Fibroblast of skin of left biceps (primary cell): ENCODE measurements around the gene ANKRD7.

Experiments
- DNase-seq, 2 experiments: peaks; one replicate each; pipeline ENCODE4 v3.0.0-alpha.2; 2013; ENCODE audit warnings: low read depth in 2 of 2

ANKRD7 gene, protein sequence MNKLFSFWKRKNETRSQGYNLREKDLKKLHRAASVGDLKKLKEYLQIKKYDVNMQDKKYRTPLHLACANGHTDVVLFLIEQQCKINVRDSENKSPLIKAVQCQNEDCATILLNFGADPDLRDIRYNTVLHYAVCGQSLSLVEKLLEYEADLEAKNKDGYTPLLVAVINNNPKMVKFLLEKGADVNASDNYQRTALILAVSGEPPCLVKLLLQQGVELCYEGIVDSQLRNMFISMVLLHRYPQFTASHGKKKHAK

GRCh38 chr7:118224521-118224920, at the start of gene ANKRD7:
TSS of gene ANKRD7 (plus strand) at chr7:118224704. CDS start at chr7:118224831, 127 bp downstream.
- DNase-seq, result no peak

- DNase-seq, result no peak
Measured at GRCh38 chr7:118175740-118176139, 48.8 kb upstream of the ANKRD7 start.

DNA sequence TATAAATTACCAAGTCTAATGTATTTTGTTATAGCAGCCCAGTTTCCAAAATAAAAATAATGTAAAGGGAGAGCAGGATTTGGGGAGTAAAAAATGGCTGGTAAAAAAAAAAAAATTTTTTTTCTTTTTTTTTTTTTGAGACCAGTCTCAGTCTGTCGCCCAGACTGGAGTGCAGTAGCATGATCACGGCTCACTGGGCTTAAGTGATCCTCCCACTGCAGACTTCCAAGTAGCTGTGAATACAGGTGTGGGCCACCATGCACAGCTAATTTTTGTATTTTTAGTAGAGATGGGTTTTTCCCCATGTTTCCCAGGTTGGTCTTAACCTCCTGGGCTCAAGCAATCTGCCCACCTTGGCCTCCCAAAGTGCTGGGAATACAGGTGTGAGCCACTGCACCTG, 45.3 kb upstream of the ANKRD7 start:
- DNase-seq, result no peak

- no peak for DNase-seq
Measured at GRCh38 chr7:118182593-118183427, 41.7 kb upstream of the ANKRD7 start.

DNA sequence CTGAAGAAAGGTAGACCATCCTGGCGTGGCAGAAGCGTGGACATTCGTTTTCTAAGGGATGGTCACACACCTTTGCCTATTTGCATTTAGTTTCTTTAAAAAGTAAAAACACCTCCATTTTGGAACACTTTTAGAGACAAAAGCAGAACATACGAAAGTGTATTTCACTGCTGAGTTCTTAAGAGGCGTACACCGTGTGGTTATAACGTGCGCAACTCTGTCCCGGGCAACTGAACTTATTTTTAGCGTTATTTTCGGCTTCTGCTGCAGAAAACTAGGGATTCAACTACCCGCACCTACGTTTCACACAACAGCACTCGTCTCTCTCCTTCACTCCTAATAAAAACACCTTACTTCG, 41.1 kb upstream of the ANKRD7 start:
- no peak for DNase-seq

DNA sequence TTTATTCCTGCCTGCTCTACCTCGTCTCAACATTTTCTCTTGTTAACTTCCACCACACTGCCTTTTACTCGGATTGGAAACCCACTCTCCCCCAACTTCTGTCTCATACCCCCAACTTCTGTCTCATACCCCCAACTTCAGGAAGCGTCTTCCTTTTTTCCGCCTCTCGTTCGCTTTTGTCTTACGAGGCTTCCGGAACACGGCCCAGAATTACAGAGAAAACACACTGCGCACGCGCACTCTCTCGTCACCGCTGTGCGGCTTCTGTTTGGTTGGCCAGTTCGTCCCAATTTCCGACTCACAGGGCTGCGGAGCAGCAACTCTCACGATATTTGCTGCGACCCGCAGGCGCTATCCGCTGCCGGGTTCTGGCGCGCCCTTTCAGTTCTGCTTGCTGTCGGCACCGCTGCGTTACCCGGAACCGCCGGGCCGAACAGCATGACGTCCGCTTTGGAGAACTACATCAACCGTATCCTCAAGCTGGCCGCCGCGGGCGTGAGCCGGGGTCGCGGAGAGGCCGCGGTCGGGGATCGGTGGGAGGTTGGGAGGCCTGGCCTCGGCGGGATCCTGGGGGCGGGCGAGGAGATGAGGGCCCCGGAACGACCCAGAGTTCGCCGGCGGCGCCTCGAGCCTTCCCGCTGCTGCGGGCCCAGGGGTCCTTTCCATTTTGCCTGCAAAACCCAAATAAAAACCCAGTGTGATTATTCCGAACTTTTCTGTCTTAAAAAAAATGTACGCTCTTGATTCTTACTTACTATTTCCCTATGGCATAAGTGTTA, 40.5 kb upstream of the ANKRD7 start, which contains the start of gene LSM8:
TSS of gene LSM8 (plus strand) at position 379 of the 779 bp plus-strand sequence. CDS start at position 439, 60 bp downstream.
- DNase-seq, result peak; percentile 95 to 96

- no peak for DNase-seq
Measured at GRCh38 chr7:118184565-118184940, 40.0 kb upstream of the ANKRD7 start.

GRCh38 chr7:118185163-118185860, 39.2 kb upstream of the ANKRD7 start:
- DNase-seq, result peak; percentile 77 to 85

GRCh38 chr7:118186501-118186900, 38.0 kb upstream of the ANKRD7 start:
- DNase-seq, result no peak

GRCh38 chr7:118194571-118194970, 29.9 kb upstream of the ANKRD7 start:
- no peak for DNase-seq

DNA sequence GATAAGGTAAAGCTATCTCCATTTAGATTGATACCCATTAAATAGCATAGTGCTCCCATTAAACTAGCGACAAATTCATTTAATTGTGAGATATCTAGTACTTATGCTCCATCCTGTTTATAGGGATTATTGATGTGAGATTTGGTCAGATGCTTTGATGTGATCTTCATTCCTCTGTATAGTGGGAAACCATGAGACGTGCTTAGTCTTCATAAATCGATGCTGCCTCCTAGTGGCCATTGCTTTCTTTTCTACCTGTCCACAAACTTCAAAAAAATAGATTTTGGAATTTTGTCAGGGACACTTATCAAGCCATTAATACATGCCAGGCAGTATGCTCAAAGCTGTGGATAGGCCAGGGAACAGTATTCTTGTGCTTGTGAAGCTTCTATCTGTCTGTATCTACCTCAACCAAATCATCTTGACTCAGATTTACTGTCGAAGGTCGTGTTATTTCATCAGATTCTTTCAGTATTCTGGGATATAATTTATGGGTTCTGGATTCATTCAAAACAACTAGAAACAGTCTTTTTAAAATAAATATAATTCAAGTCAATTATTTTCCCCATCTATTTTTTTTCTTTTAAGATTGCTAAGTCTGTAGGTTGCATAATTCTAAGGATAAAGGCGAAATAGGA, 28.5 kb upstream of the ANKRD7 start:
- peak in 1 of 2 experiments; percentile 20 for DNase-seq

- DNase-seq, result no peak
Measured at GRCh38 chr7:118202061-118202460, 22.4 kb upstream of the ANKRD7 start.

- peak; percentile 50 to 55 for DNase-seq
Measured at GRCh38 chr7:118214051-118214832, 10.3 kb upstream of the ANKRD7 start.

DNA sequence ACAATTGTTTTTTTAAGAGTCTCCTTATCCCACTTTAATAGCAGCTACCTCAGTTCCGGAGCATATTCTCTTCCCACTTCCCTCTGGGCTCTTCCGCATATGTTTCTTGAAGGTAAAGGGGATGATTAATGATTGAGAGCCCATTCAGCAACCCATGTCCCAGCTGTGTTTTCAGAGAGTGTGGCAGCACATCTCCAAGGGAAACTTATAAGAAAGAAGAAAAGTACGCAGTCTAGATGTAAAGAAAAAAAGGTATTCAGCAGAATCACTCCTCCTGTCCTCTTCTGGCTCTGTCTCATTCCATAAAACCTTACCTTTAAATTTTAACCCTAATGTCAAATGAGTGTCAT, 9.7 kb upstream of the ANKRD7 start:
- no peak for DNase-seq

DNA sequence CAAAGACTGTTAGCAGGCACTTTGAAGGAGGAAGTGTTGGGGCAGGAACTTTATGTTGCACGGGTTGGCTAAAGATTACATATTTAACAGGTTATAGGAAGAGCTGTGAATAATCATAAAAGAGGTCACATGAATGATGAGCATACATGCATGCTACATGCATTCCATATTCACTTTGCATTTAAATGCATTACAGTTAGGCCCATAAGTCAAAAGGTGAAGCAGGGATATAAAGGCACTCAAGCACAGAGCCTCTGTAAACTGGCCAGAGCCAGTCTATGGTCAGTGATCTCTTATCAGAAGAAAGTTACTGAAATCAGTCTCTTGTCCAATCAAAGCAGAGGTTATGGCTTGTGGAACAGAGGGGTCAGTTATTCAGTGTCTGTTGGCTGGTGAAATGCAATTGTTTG, 7.3 kb upstream of the ANKRD7 start:
- DNase-seq, result no peak

DNA sequence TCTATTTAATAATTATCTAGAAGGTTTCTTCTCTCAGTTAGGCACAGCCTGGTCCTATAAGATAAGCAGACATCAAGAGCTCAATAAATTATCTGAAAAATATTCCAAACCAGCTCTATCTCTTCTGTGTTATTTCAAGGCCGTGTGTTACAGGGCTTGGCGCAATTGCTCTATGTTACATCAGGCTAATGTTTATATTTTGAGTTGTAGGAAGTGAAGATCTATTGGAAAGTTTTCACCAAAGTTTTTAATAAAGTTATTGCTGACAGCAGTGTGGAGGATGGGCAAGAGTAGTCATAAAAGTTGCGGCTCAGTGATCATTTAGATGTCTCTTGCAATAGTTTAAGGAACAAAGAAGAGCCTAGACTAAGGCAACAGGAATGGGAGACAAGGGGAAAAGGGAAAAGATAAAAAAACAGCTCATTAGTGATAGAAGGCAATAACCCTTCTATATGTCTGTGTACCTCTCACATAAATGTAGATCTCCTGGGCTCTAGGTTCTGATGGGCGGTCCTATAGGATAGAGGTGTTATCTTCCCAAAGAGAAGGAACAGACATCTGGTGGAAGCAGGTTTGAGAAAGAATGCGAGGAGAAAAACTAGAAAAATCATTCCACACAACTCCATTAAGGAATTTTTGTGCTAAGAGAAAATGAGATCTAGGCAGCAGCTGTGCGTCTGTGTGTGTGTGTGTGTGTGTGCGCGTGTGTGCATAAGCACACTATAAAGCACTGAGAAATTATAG, 5.9 kb upstream of the ANKRD7 start:
- no peak for DNase-seq

DNA sequence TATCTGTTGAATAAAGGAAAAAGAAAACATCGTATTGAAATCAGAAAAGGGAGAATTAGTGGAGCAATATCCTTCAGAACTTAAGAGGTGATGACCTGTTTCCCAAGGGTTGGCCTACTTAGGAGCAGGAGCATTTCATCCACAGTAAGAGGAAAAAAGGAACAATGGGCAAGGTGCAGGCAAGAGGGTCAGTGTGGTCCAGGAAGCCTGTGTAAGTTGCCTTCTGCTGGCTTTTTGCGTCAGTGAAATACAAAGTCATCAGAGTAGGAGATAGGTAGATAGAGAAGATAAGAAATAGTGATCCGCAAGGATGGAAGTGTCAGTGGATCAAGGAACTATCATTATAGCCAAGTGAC, 5.4 kb upstream of the ANKRD7 start:
- no peak for DNase-seq

DNA sequence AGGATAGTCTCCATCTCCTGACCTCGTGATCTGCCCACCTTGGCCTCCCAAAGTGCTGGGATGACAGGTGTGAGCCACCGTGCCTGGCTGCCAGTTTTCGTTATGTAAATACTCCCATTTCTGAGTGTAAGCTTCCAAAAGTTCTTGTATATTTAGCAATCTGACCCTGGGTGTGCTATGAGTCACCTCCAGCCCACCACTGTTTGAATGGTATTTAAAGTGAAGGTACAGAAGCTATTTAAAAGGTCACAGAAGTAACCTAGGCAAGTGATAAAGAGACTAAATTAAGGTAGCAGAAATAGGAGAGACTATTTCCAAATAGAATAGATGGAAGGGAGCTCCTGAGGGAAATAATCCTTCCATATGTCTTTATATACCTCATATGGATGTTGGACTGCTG, 3.9 kb upstream of the ANKRD7 start:
- no peak for DNase-seq

DNA sequence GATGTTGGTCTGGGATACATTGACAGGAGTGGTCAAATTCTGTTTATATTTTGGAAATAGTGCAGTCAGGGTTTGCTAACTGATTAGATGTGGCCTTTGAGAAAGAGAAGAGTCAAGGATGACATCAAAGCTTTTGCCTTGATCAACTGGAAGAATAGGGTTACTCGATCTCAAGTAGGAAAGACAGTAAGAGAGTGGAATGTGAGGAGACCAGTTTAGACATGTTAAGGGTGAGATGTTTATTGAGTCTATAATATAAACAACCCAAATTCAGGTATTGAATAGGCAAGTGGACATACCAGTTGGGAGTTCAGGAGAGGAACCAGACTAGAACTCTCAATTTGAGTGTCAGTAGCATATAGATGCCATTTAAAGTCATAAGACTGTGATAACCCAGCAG, 1.9 kb upstream of the ANKRD7 start:
- DNase-seq, result no peak

- DNase-seq, result no peak
Measured at GRCh38 chr7:118232837-118233236, 8.3 kb downstream of the ANKRD7 start.
